ENCODE measurements around the gene XXYLT1.

Gene XXYLT1

DNA sequence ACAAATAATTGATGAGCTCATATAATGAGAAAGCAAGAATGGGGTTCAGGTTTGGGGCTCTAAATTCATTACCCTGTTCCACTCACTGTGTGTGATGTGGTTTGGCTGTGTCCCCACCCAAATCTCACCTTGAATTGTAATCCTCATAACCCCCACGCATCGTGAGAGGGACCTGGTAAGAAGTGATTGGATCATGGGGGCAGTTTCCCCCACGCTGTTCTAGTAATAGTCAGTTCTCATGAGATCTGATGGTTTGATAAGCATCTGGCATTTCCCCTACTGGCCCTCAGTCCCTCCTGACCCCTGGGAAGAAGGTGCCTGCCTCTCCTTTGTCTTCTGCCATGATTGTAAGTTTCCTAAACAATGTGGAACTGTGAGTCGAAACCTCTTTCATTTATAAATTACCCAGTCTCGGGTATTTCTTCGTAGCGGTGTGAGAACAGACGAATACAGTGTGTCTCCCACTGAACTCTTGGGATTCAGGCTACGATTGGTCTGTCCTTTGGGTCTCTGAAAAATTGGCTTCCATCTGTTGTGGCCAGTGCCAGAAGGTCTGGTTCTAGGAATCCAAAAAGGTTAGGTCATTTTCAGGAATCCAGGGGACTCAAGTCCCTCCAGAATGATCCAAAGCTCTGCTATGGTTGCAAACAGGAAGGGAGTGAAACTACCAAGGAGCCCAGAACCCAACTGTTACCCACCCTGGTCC, 87.7 kb downstream of the XXYLT1 start:
- no peak overlapping the region for H3K4me3 ChIP-seq (replicated peaks; ENCODE audit: low read depth, low read length)
- no peak for DNase-seq (ENCODE audit: extremely low read depth, low read depth)
- TF ChIP-seq, protein P1, sequence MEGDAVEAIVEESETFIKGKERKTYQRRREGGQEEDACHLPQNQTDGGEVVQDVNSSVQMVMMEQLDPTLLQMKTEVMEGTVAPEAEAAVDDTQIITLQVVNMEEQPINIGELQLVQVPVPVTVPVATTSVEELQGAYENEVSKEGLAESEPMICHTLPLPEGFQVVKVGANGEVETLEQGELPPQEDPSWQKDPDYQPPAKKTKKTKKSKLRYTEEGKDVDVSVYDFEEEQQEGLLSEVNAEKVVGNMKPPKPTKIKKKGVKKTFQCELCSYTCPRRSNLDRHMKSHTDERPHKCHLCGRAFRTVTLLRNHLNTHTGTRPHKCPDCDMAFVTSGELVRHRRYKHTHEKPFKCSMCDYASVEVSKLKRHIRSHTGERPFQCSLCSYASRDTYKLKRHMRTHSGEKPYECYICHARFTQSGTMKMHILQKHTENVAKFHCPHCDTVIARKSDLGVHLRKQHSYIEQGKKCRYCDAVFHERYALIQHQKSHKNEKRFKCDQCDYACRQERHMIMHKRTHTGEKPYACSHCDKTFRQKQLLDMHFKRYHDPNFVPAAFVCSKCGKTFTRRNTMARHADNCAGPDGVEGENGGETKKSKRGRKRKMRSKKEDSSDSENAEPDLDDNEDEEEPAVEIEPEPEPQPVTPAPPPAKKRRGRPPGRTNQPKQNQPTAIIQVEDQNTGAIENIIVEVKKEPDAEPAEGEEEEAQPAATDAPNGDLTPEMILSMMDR (IDR thresholded peaks at IDR 0.05; ENCODE audit: low read depth, low read length, missing control alignments): no peak

DNA sequence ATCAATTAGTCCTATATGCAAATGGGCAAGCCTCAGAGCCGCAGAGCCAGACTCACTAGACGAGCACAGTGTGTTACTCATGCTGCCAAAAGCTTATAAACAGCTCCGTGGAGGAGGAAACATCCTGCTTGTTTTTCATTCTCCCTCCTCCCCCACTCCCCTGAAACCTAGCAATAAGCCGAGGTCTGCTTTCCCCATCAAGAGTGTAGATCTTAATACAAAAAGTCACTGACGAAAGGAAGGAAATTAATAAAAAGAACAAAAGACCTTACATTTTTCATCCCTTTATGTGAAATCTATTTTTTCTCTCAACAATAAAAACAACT, 88.5 kb downstream of the XXYLT1 start:
- DNase-seq (ENCODE audit: extremely low read depth, low read depth): no peak
- TF ChIP-seq, protein P1 (IDR thresholded peaks at IDR 0.05; ENCODE audit: low read depth, low read length, missing control alignments): no peak
- no peak overlapping the region for H3K4me3 ChIP-seq (replicated peaks; ENCODE audit: low read depth, low read length)

DNA sequence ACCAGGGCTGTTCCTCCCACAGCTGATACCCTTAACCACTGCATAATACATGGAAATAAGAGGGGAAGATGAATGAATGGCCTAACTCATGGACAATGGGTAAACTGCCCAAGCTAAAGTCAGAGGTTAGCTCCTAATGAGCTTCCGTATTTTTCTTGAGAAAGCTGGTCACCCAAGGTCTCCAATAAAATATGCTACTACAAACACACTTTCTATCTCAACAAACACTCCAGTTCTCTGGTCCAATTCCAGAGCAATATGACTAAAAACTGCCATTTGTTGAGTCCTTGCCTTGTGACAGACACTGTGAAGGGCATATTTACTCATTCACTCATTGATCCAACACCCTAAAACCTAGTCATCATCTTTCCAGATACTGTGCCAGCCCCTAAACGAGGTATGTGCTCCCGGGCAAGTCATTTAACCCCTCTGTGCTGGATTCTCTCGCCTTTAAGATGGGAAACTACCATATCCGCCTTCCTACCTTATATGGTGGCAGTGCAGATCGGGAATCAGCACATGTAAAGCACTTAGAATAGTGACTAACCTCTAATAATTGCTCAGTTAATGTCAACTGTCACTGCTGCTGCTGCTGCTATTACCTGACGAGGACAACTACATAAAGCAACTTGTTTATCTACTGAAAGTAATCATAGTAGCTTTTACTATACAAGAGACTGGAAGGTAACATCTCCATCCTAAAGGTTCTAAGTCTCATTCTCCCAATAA, 89.1 kb downstream of the XXYLT1 start:
- H3K4me3 ChIP-seq (replicated peaks; ENCODE audit: low read depth, low read length): no peak overlapping the region
- TF ChIP-seq, protein P1 (IDR thresholded peaks at IDR 0.05; ENCODE audit: low read depth, low read length, missing control alignments): no peak
- no peak for DNase-seq (ENCODE audit: extremely low read depth, low read depth)

DNA sequence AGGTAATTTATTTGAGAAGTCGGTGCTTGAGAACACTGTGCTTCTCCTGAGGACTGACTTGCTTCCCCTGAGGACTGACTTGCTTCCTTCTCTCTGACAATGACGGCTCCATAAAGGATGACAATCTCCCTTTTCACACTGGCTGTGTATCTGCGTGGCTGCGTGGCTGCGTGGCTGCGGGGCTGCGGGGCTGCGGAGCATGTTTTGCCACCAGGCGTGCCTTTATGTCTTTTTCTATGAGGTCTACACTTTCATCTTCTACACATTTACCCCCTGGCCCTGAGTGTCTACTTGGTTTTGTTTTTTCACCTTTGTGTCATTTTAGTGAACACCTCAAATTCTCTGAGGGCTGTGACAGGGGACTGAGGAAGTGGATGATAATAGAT, 89.9 kb downstream of the XXYLT1 start:
- H3K4me3 ChIP-seq (replicated peaks; ENCODE audit: low read depth, low read length): no peak overlapping the region
- DNase-seq (ENCODE audit: extremely low read depth, low read depth): no peak
- TF ChIP-seq, protein P1 (IDR thresholded peaks at IDR 0.05; ENCODE audit: low read depth, low read length, missing control alignments): no peak

DNA sequence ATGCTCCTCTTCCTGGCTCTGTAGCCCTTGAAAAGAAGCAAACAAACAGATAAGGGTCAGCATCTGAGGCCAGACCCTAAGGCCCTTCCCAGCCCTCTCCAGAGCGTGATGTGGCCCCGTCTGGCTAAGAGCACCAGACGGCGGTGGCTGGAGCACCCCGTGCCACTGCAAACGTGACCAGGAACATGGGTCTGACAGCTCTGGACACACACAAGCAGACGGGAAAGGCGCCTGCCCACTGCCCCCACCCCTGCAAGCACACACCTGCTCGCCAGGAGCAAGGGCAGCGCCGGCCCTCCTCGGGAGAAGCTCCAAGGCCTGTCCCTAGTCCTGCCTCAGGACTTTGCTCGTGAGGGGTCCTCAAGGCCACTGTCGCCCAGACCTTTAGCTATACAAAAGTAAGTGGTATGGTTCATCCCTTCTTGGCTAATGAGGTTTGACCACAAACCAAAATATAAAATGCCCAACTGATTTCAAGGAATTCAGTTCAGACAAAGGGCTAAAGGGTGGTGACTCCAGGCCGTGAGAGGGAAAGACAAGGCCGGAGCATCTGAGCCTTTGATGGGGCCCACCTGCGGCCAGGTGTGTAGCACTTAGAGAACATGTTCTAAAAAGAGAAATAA, 90.4 kb downstream of the XXYLT1 start:
- DNase-seq (ENCODE audit: extremely low read depth, low read depth): no peak
- no peak overlapping the region for H3K4me3 ChIP-seq (replicated peaks; ENCODE audit: low read depth, low read length)
- TF ChIP-seq, protein P1 (IDR thresholded peaks at IDR 0.05; ENCODE audit: low read depth, low read length, missing control alignments): no peak

DNA sequence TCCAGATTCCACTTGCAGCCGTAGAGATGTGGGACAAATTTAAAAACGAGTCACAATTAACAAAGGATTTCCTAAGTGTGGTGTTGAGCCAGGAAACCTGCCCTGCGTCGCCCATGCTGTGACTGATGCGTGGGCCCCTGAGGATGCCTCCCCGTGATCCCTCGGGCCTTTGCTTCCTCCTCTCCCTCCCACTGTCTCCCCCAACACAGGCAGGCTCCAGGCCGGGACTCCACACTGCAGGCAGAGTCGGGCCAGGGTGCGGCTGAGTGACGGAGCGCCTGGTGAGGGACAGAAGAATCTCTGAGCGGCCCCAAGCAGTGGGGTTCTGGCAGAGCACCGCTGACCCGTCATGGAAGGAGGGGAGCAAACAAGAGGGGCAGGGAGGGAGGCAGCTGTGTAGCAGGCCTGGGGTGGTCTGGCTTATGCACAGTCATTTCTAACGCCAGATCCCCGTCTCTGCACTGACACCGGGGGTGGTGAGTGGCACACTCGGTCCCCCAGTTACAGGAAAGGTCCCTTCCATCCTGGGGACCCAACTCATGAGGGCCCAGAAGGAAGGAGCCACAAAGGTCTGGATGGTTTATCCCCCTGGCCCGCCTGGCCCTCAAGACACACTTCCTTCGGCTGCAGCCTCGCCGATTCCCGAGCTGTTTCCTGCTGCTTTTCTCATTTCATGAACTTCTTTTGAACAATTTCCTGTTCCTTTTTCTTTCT, 91.0 kb downstream of the XXYLT1 start:
- TF ChIP-seq, protein P1 (IDR thresholded peaks at IDR 0.05; ENCODE audit: low read depth, low read length, missing control alignments): no peak
- H3K4me3 ChIP-seq (replicated peaks; ENCODE audit: low read depth, low read length): no peak overlapping the region
- no peak for DNase-seq (ENCODE audit: extremely low read depth, low read depth)

Measured in HFF-Myc (cell line).